GM21786 (cell line): ENCODE measurements around the gene WLS.
"Not testable (repeated sequence)": the region's sequence is repeated elsewhere in the genome, so short reads cannot be mapped to it uniquely, and the experiment has no call there.

ENCODE experiments used
- ATAC-seq: cut with Tn5 transposase; IDR thresholded peaks from one replicate; pipeline ENCODE4 v1.9.1; 2021; ENCODE audit not compliant: unreplicated experiment

WLS gene

DNA sequence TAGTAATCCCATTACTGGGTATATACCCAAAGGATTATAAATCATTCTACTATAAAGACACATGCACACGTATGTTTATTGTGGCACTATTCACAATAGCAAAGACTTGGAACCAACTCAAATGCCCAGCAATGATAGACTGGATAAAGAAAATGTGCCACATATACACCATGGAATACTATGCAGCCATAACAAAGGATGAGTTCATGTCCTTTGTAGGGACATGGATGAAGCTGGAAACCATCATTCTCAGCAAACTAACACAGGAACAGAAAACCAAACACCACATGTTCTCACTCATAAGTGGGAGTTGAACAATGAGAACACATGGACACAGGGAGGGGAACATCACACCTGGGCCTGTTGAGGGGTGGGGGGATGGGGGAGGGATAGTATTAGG, 60.5 kb downstream of the WLS start:
- not testable (repeated sequence) for ATAC-seq

DNA sequence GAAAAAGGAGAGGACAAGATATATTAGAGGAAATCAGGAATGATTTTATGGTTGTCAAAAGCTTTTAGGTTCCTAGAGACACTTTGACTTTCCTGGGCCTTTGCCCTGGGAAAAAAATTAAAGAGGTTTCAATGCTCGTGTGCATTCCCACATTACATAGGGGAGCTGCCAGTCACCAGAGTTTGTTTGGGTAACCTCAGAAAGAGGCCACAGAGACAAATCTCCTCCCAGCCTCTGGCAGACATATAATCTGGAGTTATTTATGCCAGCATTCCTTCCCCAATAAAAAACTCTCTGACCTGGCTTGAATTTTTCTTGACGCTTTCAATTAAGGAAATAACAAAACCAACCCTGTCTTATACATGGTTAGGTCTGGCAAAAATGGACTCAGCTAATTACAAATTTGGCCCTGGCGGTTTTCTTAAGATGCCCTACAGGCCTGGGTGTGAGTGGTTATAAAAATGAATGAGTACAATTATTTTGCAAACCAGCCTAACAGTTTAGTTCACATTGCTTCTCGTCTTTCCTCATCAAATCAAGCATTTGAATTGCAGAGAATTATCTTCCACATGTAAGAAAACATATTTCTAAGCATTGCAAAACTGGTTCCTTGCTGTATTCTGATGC, 63.7 kb downstream of the WLS start:
- no peak for ATAC-seq

DNA sequence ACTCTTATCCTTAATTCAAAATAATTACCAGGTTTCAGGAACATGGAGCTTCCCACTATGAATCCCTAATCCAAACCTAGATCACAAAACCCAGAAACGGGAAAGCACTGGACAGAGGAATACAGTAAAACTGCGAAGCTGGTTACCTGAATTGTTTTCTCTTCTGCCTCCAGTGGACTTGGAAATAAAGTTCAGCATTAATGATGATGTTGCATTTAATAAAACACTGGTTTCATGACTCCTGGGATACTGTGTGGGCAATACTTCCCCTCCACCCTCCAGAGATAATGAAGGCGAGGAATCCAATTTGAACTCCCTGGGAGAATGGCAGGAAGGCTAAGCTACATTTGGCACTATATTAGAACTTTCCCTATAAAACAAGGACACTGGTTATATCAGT, 65.1 kb downstream of the WLS start:
- ATAC-seq, result no peak

DNA sequence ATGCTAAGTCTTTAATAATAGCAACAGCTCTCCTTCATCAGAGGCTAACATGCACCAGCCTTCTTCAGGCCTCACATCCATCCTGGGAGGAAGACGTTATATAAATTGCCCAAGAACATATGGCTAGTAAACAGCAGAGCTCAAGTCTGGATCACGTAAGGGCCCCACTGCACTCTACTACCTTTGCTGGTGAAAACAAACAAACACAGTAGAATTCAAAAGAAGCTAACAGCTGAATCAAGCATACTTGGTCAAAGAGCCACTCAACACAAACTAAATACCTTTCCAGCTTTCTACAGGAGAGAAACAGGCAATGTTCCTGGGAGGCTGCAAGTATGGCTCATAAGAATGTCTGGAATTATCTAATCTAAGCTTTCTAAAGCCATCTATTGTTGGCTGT, 66.0 kb downstream of the WLS start:
- ATAC-seq, result no peak

DNA sequence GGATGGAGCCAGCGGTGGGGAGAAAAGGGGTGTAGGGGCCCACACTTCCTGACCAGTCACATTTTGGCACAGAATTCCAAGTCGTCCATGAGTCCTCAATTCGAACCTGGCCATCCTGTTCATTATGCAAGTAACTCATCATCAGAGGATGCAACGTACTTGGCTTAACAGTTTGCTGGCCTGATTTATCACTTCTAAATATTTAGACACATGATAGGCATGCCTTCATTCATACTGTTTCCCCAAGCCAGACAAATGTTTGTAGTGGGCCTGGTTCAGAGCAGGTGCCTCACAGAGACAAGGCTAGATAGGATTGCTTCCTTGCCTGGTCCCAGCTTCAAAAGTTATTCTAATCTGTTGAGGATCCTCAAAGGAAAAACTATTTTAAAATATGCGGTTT, 66.7 kb downstream of the WLS start:
- ATAC-seq, result no peak

DNA sequence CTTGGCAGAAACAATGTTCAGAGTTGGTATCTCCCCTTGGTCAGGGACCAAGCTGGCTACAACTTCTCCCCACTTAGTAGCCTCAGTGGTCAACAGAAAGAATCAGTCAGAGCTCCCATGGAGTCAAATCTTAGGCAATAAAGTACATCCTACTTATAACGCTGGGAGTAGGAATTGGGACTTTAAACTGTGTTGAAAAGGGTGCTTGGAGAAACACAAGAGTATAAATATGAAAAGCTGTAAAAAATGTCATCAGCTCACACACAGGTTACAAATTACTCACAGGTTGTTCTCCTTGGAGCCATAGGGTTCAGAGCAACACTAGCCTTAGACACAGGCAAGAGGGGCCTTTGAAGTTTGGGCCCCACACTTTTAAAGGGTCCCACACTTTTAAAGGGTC, 67.4 kb downstream of the WLS start:
- ATAC-seq, result no peak

DNA sequence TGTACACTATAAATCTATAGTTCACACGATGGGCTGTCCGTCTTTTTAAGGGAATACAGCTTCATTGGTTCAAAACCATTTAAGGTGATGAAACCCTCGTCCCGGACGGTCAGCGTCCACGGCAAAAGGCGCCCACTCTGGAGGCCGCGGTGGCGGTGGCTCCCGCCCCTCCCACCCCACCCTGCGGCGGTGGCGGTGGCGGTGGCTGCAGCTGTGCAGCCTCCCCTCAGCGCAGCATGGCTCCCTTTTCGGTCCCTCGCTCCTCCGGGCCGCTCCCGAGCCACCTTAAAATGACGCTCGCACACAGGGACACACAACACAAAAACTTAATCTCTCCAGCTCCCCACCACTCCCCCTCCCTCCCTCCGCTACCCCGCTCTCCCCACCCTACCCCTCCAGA, 69.1 kb downstream of the WLS start:
- ATAC-seq, result no peak

DNA sequence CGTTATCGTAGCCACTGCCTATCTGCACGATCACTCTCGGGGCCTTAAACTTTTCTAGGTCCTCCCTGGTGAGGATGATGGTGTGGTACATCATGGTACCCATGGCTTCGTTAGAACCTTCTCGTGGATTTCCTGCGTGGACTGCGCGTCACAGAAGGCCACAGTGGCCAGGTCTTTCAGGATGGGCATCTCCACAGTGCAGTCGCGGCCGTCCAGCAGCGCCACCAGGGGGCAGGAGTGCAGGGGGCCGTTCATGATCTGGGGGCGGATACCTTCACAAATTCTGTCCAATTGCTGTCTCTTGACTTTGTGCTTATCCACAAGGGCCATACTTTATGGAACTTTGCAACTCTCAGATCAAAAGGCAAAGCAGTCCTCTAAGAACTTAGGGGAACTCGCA, 69.6 kb downstream of the WLS start:
- no peak for ATAC-seq

DNA sequence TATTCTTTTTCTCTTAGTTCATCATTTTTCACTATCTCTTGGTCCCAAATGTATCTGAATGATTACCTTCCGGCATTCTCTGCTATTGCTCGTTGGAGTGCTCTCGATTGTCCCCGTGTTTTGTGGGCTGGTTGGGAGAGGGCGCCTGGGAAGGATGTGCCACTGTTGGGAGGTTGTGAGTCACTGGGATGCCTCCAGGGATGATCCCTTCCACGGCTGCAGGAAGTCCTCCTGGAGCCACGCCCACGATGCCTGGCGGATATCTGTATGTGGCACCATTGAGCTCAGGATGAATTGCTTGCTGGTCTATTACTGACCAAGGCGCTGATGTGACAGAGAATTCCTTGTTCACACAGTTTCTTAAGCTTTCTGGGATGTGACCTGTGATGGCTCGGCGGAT, 70.7 kb downstream of the WLS start:
- not testable (repeated sequence) for ATAC-seq

DNA sequence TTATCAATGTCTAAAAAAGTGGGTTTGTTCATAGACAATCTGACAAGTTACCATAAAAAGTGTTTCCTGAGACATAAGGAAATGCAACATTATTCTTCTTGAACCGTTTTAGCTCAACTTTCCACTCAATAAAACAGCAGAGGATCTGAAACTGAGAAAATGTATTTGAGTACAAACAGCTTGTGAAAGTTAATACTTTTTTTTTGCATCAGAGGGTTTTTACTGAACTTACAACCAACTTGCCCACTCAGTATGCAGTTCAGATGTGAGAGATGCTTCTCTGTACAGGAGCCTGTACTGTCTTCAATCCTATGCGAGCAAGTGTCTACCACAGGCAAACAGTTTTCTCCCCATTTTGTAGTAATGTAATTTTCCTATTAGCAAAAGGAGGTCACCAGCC, 71.4 kb downstream of the WLS start:
- ATAC-seq, result peak; percentile 89

DNA sequence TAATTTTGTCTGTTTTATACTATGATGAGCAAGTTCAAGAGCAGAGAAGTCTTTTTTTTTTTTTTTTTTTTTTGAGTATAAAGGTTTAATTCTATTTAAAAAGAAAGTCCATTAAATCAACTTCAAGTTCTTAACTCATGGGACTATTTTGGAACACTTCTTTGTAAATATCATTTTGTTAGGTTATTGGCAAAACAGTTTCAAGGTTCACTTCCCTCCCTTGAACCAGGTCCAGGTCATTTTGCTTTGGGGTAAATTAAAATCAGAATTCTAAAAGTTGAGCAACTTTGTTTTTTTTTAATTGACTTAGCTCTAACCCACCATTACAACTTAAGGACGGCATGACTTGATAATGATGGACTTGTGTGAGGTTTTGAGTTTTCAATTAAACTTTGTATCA, 72.3 kb downstream of the WLS start:
- no peak for ATAC-seq

DNA sequence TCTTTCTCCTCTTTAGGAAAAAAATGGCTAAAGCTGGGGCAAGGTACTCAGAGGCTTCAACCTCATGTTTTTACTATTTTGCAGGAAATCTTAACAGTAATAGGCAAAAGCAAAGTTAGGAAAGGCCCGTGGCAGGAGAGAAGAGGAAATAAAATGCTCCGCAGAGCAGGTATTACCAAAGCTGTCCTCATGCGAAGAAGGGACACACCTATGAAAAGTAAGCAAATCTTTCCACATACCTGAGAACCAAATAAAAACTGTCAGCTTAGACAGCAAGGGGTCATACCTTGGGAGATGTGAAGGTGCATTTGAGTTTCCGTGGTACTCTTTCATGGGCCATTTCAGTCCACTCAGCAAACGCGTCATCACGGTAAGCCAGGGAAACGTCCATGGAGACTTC, 73.5 kb downstream of the WLS start:
- ATAC-seq, result no peak

DNA sequence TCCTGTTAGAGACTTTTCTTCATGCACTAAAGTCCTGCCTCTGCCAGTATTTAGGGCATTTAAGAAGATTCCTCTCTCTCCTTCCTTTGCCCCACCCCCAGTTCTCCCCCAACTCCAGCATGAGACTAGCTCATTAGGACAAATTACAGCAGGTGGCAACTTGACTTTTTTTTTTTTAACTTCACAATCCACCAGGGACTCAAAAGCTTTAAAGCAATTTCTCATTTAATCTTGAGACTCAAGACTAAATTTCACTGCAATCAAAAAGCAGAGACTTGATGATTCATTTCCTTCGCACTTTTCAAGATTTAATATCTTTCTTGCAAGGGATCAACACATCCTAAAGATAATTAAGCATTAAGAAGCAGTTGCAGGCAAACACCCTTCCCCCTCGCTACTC, 74.9 kb downstream of the WLS start:
- no peak for ATAC-seq

DNA sequence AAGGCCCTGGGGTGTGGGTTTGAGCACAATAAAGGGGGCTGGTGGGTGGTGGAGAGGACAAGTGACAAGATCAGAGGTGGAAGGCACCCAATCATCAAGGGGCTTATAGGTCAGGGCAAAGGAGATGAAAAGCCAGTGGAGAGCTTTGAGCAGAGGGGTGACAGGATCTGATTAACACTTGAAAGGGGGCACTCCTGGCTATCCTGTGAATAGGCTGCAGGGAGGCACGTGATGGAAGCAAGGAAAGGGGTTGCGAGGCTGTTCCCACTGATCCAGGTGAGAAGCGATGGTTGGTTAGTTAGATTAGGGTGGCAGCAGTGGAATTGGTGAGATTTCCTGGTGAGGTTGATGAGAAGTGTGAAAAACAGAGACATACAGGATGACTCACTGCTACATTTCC, 80.6 kb downstream of the WLS start:
- no peak for ATAC-seq

DNA sequence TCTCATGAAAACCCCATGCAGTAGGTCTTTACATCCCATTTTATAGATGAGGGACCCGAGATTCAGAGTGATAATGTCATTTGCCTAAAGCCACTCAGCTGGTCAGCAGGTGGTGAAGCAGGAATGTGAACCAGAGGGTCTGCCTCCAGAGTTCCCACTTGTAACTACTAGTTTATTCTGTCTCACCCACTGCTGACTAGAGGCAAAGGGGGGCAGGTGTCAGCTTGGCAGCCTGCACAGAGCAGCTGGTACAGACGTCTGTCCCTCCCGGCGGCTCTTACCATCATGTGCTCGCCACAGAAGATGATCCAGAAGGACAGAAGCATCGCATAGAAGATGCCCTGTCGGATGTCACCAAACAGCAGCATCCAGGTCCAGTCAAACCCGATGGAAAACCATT, 82.4 kb downstream of the WLS start:
- no peak for ATAC-seq

DNA sequence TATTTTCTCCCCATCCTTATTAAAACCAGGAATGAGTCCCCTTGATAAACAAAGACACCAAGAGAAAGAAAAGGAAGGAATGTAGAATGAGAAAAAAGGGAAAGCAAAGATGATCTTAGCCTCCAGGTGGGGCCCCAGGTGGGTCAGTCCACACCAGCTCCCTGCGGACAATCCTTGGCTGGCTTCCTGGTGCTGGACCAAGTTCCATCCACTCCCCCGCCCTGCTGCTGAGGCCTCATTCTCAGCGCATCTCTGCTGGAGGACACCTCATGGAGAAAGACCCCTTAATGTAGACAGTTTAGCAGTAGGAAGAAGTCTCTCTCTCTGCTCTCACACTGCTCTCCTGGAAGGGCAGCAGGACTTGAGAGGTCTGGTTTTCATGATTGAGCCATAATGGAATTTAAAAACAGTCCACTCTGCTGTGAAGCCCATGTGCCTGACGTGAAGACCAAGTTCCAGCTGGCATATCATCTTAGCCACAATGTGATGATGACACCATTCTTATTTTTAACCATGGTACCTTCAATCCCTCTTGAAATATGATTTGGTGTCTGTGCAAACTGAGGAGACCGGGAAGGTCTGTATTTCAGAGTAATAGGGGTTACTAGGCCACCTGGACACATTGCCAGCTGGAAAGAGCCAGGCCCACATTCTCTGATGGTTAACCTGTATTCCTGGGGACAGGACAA, 83.1 kb downstream of the WLS start:
- no peak for ATAC-seq

DNA sequence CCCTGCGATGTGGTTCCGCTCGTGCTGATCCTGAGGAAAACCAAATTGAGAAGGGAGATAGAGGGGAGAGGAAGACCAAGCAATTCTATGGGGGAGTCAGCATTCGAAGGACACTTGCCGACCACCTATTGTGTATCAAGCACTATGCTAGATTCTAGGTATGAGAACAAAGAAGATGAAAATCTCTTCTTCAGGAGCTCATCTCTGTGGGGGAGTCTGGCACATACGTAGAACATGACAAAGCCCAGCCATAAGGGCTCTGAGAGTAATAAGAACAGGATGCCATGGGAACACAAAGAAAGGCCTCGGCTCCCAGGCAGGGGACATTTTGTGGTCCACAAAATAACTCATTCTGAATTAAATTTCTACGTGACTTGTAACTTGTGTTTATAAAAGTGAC, 83.7 kb downstream of the WLS start:
- ATAC-seq, result no peak

DNA sequence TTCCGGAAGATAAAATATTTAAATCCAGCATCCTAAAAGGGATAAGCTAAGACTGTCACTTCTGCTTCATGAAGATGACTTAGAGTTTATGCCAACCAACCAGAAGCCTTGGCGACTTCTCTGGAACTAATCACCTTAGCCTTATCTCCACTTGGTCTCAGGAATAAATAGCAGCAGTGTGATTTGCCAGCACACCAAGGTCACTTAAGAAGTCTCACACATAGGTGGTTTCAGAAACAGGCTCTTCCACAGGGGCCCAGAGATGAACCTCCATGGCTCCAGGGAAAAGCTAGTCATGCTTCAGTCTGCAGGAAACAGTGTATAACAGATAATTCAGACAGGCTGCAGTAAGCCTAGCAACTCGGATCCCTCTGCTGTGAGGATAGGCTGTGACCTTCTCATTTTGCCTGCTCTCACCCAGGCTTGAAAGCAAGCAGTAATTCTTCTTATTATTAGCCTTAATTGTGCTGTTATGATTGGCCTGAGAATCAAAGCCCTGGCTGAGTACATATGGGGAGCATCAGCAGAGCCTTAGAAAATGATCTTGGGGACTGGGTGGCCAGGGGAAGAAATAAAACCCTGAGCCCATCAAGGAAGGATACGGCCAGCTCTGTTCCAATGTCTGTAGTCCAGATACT, 84.7 kb downstream of the WLS start:
- no peak for ATAC-seq

DNA sequence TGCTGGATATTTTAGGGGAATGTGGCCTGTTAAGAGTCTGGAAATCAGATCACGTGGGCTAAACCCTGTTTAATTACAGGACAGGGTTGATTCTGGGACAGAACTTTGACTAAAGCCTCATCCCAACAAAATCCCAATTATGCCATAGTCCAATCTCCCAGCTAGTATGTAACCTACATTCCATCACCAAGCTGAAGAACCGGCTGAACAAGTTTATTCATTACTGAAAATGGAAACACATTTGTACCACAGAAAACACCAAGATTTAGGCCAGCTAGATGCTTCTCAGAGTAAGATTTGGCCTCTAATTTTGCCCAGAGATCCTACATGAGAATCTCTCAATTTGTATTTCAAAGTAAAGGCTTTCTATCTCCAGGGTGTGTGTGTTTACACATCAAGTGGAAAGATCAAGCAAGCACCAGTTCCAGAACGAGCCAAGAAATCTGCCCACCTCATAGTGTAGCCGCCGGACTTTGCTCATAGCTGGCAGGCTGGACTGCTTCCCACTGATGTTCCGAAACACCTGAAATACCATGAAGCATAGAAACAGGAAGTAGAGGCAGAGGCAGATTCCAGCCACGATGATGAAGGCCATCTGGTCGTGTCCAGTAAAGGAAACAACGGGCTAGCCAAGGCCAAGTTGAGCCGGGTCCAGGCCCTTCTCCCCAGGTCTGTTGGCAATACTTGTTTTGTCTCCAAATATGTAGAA, 86.8 kb downstream of the WLS start:
- ATAC-seq, result no peak

DNA sequence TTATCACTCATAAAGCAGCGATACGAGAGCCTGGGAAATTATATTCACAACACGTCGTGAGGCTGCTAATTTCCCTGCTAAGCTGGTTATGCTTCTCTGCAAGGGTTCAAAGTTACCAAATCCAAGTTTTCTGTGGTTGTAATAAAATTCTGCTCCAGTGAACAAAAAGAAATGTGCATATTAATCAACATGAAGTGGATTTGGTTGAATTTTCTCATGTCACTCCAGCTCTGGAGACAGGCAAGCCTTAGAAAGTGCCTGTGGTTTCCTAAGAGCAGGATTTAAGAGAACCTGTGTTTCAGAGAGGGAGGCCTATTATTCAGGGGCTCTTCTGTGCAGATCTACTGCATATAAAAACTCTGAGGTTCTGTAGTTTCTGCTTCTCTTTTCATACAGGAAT, 87.5 kb downstream of the WLS start:
- ATAC-seq, result no peak

DNA sequence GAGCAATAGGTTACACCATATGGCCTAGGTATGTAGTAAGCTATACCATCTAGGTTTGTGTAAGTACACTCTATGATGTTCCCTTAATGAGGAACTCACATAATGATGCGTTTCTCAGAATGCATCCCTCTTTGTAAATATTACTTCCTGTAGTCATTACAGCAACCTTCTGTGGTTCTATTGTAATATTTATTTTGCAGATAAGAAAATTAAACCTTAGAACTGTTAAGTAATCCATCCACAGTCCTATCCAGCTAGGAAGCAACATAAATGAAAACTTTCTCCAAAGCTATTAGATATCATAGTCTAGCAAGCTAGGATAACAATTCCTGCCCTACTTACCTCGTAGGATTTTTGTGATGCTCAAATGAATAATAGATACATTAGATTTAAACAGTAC, 88.7 kb downstream of the WLS start:
- ATAC-seq, result no peak

DNA sequence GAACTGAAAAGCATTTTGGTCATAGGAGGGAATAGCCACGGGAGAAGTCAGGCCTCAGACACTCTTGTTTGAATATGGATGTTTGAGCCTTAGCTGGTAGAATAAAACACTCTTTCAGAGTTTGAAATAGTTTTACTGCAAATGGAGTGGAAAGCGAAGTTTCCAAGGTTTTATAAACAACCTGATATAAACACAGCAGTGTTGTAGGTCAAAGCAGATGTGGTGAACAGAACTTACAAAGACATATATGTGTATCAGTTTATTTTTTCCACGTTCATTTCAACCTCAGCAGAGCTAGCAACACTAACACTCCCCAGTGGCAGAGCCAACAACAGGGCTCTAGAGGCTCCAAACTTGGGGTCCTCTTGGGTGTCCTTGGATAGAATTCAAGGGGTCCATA, 89.9 kb downstream of the WLS start:
- no peak for ATAC-seq
